ENCODE data around the gene ADK.

GRCh38 chr10:74576586-74576985 is 425.6 kb downstream of the ADK start:
- TF ChIP-seq, protein P1, sequence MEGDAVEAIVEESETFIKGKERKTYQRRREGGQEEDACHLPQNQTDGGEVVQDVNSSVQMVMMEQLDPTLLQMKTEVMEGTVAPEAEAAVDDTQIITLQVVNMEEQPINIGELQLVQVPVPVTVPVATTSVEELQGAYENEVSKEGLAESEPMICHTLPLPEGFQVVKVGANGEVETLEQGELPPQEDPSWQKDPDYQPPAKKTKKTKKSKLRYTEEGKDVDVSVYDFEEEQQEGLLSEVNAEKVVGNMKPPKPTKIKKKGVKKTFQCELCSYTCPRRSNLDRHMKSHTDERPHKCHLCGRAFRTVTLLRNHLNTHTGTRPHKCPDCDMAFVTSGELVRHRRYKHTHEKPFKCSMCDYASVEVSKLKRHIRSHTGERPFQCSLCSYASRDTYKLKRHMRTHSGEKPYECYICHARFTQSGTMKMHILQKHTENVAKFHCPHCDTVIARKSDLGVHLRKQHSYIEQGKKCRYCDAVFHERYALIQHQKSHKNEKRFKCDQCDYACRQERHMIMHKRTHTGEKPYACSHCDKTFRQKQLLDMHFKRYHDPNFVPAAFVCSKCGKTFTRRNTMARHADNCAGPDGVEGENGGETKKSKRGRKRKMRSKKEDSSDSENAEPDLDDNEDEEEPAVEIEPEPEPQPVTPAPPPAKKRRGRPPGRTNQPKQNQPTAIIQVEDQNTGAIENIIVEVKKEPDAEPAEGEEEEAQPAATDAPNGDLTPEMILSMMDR (IDR thresholded peaks at IDR 0.05), result no peak
- no peak for TF ChIP-seq POLR2A (IDR thresholded peaks at IDR 0.05)

All from gastroesophageal sphincter (tissue), 3 donors.